Smooth muscle cell of bladder (primary cell): ENCODE data around the gene CLDN16. TPM values are rescaled to one million over a fixed set of nuclear protein-coding genes. Genes with fewer than 3 reads are reported as not detected.

Experiments
- total RNA-seq: library from RNA; depleted of rRNA; stranded (reverse); fragments of >200 nt; gene quantifications from 2 replicates; pipeline ENCODE4 v1.2.3, GENCODE V29; 2014

The CLDN16 gene
- total RNA-seq = under 0.01 TPM in 1 of 2 replicates, not detected in the other

GRCh38 chr3:190387578-190388213, at the start of gene CLDN16:
Gene CLDN16 (plus strand): TSS chr3:190388163. CDS start chr3:190388330, 167 bp downstream.

GRCh38 chr3:190449801-190450200, 61.8 kb downstream of the CLDN16 start, which contains the start of gene TMEM207:
Gene TMEM207 (minus strand): TSS chr3:190449901. CDS start chr3:190449809, 92 bp downstream.

Other genes starting within 250 kb of the CLDN16 start
- gene CLDN1, start 65.7 kb upstream of the CLDN16 start, total RNA-seq = 0.14 and 0.18 TPM in 2 replicates
- not detected in 2 replicates for gene TMEM207, start 61.7 kb downstream of the CLDN16 start, total RNA-seq
- 9.1 and 11.0 TPM in 2 replicates for gene IL1RAP, start 125.9 kb downstream of the CLDN16 start, total RNA-seq